GM19397 (cell line): ENCODE results near the gene UGT1A4.
"Not testable (repeated sequence)": the region's sequence is repeated elsewhere in the genome, so short reads cannot be mapped to it uniquely, and the experiment has no call there.

Source experiments
- ATAC-seq: cut with Tn5 transposase; IDR thresholded peaks from one replicate; pipeline ENCODE4 v1.9.1; 2021; ENCODE audit warnings: mild to moderate bottlenecking, moderate library complexity; ENCODE audit not compliant: unreplicated experiment

The UGT1A4 gene

DNA sequence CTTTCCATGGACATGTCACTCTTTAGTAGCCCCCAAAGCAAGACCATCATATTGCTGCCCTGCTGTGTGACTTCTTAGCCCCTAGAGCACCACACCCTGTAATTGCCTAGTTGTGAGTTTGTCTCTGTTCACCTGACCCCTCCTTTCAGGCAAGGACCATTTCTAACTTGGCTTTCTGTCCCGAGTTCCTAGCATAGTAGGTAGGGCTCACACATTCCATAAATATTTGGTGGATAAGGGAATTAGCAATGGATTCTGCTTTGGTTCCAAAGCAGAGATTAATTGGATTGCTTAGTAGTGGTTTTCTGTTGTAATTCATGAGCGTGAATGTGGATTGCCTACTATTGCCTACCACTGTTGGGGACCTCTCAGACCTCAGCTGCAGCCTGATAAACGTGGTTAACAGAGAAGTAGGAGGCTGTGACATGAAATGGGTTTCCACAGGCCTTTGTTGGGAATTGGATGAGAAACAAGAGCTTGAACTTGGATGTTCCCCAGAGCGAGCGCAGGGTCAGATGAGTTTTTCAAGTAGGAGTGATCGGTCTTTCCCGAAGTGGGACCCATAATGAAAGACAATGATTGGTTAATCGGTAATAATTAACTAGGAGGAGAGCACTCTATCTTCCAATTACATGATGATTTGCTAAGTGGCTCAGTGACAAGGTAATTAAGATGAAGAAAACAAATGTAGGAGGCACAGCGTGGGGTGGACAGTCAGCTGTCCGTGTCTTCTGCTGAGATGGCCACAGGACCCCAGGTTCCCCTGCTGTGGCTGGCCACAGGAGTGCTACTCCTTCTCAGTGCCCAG, 28.1 kb downstream of the UGT1A4 start:
- ATAC-seq, result no peak

DNA sequence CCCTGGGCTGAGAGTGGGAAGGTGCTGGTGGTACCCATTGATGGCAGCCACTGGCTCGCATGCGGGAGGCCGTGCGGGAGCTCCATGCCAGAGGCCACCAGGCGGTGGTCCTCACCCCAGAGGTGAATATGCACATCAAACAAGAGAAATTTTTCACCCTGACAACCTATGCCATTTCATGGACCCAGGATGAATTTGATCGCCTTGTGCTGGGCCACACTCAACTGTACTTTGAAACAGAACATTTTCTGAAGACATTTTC, 28.7 kb downstream of the UGT1A4 start:
- no peak for ATAC-seq

DNA sequence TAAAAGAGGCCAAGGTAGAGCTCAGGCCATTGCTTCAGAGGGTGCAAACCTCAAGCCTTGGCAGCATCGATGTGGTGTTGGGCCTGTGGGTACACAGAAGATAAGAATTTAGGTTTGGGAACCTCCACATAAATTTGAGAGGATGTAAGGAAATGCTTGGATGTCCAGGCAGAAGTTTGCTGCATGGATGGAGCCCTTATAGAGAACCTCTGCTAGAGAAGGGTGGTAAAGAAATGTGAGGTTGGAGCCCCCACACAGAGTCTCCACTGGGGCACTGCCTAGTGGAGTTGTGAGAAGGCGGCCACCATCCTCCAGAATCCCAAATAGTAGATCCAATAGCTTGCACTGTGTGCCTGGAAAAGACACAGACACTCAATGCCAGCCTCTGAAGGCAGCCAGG, 32.2 kb downstream of the UGT1A4 start:
- not testable (repeated sequence) for ATAC-seq

DNA sequence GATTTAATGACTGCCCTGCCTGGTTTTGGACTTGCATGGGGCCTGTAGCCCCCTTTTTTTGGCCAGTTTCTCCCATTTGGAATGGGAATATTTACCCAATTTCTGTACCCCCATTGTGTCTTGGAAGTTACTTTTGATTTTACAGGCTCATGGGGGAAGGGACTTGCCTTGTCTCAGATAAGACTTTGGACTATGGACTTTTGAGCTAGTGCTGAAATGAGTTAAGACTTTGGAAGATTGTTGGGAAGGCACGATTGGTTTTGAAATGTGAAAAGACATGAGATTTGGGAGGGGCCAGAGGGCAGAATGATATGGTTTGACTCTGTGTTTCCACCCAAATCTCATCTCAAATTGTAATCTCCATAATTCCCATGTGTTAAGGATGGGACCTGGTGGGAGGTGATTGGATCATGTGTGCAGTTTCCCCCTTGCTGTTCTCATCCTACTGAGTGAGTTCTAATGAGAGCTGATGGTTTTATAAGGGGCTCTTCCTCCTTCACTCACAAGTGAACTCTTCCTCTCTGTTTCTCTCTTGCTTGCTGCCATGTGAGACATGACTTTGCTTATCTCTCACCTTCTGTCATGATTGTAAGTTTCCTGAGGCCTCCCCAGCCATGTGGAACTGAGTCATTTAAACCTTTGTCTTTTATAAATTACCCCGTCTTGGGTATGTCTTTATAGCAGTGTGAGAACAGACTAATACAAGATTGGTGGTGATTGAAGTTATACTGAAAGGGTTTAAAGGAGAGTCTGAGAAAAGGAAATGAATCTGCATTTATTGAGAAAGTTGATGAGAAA, 32.9 kb downstream of the UGT1A4 start:
- not testable (repeated sequence) for ATAC-seq

DNA sequence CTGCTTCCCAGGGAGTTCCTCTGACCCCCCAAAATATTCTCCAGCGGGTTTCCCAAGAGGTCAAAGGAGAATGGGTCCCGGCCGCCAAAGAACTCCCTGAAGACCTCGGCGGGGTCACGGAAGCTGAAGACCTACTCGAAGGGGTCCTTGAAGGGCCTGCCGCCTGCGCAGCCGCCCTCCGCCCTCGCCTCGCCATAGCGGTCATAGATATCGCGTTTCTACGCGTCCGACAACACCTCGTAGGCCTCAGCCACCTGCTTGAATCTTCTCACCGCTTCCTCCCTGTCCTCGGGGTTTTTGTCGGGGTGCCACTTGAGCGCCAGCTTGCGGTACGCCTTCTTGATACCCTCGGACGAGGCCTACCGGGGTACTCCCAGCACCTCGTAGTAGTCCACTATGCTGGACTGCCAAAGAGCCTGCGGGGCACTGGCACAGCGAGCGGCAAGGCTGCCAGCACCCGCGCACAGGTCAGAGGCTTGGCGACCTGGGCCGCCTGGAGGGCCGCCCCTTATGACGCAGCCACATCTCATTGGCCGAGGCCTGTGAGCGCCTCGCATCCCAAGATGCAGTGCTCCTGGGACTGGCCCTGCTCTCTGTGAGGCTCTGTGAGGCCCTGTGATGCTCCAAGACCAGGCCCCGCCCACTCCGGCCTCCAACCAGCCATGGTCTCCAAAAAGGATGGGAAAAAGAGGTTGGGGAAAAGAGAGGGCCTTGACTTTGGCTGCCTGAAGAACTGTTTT, 36.5 kb downstream of the UGT1A4 start:
- no peak for ATAC-seq

DNA sequence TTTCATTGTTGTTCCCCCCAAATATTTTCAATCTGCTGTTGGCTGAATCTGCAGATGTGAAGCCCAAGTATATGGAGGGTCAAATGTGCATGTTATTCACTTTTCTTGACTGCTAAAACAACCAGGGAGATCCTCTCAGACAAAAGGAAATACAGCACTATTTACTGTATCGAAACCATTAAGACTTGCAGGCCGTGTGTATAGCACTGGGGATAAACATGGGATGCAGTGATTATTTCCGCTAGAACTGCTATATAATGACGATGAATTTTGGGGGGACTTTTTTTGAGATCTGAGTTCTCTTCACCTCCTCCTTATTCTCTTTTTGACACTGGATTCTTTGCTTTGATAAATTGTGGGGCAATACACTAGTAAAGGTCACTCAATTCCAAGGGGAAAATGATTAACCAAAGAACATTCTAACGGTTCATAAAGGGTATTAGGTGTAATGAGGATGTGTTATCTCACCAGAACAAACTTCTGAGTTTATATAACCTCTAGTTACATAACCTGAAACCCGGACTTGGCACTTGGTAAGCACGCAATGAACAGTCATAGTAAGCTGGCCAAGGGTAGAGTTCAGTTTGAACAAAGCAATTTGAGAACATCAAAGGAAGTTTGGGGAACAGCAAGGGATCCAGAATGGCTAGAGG, 38.0 kb downstream of the UGT1A4 start:
- ATAC-seq, result no peak

DNA sequence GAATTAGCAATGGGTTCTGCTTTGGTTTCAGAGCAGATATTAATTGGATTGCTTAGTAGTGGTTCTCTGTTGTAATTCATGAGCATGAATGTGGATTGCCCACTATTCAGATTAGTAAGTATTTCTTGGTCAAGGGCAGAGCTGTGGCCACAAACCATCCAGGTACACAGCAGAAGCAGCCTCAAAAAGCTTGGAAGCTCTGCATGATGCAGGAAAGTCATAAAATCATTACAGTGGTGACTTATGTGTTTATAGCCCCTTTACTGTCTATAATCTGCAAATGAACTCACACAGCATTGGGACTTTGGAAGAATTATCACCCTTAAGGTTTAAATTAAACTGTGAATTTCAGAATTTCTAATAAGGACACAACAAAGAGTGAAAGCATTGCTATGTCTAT, 39.6 kb downstream of the UGT1A4 start:
- no peak for ATAC-seq

DNA sequence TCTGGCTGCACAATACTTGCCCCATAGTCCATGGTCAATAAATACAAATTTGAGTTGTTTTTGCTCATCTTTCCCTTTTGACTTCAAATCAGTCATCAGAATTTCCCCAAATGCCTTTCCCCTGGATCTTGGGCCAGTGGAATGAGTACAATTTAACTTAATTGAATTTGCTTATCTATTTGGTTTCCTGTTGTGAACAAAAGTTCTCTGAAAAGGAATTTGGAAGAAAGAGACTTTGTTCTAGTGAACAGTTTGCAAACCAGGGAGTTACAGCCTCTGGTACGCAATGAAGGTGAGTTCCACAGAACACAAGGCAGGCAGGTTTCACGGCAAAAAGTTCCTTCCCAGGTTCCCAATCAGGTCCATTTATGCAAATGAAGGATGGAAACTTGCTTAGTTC, 40.3 kb downstream of the UGT1A4 start:
- ATAC-seq, result no peak

DNA sequence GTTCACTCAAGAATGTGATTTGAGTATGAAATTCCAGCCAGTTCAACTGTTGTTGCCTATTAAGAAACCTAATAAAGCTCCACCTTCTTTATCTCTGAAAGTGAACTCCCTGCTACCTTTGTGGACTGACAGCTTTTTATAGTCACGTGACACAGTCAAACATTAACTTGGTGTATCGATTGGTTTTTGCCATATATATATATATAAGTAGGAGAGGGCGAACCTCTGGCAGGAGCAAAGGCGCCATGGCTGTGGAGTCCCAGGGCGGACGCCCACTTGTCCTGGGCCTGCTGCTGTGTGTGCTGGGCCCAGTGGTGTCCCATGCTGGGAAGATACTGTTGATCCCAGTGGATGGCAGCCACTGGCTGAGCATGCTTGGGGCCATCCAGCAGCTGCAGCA, 41.5 kb downstream of the UGT1A4 start, which contains the start of gene UGT1A1:
Gene UGT1A1 (plus strand): TSS at position 228 of the 400 bp plus-strand sequence. CDS start 18 bp downstream, at position 246.
- no peak for ATAC-seq

DNA sequence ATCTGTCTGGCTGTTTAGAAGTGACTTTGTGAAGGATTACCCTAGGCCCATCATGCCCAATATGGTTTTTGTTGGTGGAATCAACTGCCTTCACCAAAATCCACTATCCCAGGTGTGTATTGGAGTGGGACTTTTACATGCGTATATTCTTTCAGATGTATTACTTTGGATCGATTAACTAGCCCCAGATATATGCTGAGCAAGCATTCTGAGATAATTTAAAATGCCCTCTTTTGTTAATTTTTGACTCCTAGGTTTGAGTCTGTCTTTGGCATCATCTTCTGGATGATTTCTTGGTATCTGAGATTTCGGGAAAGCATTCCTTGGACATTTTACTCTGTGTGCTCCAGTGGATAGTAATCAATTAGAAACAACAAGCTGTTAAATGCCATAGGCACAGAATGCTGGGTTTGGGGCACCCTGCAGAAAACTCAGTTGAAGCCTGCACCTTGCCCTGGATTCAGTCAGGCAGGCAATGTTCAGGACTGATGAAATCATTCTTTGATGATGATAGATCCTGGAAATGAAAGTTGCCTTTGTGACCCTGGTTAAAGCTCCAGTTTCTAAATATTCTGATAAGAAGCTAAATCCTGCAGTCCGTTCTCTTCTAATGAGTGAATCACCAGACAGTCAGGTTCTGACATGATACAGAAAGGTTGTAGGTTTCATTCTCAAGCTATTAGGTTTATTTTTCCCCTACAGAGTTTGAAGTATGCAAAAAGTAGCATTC, 42.7 kb downstream of the UGT1A4 start:
- no peak for ATAC-seq

DNA sequence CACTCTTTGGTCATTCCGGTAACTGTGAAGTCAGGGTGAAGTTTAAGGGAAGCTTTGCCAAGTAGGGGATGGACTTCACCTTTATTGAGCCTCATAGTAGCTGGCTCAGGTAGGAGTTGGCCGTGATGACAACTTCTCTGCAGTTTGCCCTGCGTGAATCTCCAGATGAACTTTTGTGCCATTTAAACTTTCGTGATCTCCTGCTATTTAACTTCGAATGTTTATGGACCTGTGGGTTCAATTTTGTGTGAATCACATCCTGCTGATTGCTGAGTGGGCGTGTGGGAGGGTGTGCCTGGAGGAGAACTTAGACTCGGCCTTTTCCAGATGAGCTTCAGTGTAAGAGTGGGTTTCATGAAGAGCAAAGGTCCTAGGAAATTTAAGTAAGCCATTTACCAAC, 45.7 kb downstream of the UGT1A4 start:
- no peak for ATAC-seq

DNA sequence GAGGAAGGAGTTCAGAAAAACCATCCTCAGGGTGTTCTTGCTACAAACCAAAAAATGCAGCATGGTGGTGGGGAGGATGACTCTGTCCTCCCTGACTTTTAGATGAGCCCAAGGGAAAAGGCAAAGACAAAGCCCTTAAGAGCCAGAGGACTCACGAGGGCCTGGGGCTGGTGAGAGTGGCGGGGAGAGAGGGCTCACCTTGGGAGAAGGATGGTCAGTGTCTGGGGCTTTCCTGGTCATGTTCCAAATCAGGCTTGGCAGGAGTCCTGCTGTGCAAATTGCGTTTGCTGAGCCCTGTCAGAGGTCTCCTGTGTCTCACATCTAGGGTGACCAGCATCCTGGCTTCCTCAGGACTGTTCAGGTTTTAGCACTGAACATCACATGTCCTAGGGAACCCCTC, 46.2 kb downstream of the UGT1A4 start:
- ATAC-seq, result no peak

DNA sequence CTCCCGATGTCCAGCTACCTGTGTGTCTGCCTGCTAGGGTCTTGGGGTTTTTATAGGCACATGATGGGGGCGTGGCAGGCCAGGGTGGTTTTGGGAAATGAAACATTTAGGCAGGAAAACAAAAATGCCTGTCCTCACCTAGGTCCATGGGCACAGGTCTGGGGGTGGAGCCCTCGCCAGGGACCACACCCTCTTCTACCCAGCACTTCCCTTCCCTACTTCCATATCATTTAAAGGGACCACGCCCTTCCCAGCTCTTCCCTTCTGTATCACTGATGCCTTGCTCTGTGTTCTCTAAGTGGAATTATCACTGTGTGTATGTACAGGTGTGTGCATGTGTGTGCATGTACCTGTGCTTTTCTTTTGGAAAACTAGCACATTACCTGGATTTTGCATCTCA, 47.9 kb downstream of the UGT1A4 start:
- no peak for ATAC-seq

DNA sequence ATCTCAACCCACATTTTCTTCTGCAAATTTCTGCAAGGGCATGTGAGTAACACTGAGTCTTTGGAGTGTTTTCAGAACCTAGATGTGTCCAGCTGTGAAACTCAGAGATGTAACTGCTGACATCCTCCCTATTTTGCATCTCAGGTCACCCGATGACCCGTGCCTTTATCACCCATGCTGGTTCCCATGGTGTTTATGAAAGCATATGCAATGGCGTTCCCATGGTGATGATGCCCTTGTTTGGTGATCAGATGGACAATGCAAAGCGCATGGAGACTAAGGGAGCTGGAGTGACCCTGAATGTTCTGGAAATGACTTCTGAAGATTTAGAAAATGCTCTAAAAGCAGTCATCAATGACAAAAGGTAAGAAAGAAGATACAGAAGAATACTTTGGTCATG, 49.5 kb downstream of the UGT1A4 start:
- no peak for ATAC-seq

DNA sequence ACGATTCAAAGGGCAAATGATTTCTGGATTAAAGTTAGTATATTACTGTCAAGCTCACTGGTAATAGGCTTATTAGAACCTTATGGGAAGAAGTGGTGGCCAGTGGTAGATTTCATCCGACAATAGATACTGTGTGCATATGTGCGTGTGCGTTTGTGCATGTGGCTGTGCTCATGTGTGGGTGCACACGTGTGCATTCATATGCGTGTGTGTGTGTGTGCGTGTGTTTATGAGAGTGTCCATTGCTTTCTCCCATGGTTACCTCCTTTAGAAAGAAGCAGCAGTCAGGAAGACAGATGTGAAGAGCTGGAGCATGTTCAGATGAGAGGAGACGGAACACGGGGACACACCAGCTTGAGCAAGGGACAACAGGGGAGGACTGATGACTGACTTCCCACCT, 50.7 kb downstream of the UGT1A4 start:
- no peak for ATAC-seq

DNA sequence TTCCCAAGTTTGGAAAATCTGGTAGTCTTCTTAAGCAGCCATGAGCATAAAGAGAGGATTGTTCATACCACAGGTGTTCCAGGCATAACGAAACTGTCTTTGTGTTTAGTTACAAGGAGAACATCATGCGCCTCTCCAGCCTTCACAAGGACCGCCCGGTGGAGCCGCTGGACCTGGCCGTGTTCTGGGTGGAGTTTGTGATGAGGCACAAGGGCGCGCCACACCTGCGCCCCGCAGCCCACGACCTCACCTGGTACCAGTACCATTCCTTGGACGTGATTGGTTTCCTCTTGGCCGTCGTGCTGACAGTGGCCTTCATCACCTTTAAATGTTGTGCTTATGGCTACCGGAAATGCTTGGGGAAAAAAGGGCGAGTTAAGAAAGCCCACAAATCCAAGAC, 53.6 kb downstream of the UGT1A4 start:
- no peak for ATAC-seq

DNA sequence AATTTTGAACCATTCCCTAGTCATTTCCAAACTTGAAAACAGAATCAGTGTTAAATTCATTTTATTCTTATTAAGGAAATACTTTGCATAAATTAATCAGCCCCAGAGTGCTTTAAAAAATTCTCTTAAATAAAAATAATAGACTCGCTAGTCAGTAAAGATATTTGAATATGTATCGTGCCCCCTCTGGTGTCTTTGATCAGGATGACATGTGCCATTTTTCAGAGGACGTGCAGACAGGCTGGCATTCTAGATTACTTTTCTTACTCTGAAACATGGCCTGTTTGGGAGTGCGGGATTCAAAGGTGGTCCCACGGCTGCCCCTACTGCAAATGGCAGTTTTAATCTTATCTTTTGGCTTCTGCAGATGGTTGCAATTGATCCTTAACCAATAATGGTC, 54.0 kb downstream of the UGT1A4 start:
- ATAC-seq, result no peak

DNA sequence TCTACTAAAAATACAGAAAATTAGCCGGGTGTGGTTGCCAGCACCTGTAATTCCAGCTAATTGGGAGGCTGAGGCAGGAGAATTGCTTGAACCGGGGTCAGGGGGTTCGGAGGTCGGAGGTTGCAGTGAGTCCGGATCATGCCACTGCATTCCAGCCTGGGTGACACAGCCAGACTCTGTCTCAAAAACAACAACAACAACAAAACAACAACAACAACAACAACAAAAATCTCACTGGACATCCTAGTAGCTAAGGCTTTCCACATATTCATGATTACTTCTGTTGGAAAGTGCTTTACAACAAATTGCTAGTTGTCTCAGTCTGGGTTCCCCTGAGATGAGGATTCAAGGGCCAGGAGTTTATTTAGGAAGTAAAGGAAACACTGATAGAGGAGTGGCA, 55.3 kb downstream of the UGT1A4 start:
- ATAC-seq, result no peak

DNA sequence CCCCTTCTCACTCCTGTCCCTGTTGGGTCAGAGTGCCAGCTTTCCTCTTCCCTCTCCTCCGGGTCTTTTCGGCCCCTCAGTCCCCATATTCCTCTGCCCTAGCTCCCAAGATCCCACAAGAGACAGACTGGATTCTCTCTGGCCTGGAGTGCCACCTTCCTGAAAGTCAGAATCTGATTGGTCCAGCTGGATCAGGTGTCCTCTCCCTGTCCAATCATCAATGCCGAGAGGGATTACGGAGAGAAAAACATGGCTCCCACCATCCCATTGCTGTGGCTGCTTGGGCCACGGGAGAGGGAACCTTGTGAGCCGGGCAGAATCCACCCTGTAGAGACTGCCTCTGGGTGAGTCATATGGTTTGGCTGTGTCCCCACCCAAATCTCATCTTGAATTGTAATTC, 56.9 kb downstream of the UGT1A4 start:
- no peak for ATAC-seq

DNA sequence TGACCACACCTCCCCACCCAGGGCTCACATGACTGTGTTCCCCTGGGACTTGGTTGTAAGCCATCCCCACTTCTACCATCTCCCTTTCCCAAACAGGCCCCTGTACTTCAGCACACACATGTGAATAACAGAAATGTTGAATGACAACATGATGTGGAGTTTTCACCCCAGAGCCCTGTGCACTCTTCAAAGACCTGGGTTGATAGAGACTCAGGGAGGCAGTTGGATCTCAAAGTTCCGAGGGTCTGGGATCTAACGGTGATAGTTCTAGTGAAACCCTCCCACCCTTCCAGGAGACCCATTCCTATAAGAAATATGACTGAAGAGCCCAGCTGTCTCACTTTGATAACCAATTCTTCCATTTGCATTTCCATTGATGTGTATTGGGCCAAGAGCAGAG, 59.5 kb downstream of the UGT1A4 start, which contains the start of gene MROH2A:
Gene MROH2A (plus strand): TSS at position 301 of the 400 bp plus-strand sequence. CDS start 1,029 bp downstream, outside the sequence.
- no peak for ATAC-seq
